H1 (cell line): ENCODE measurements around the gene TXNIP. TPM values are rescaled to one million over a fixed set of nuclear protein-coding genes. Genes with fewer than 3 reads are reported as not detected.
A peak's percentile ranks its signal among the peaks of the same experiment; 100 is the strongest.

Source experiments
- CTCF ChIA-PET: fragments of 300-600 bp; sonication (Branson Sonifier 250); formaldehyde crosslinking; loops from one replicate; lab custom pipeline; 2021; ENCODE audit not compliant: partially characterized antibody; lab: Charles Lee
- POLR2A ChIA-PET: fragments of 300-600 bp; sonication (Branson Sonifier 250); formaldehyde crosslinking; loops from one replicate; lab custom pipeline; 2021; ENCODE audit warnings: inconsistent platforms; ENCODE audit not compliant: partially characterized antibody; lab: Charles Lee
- DNase-seq, 2 experiments: peaks; one replicate each; pipeline versions ENCODE4 v3.0.0 to v3.0.0-alpha.2; 2010 to 2022; ENCODE audit warnings: low spot score in 2 of 2, low read depth in 1 of 2, mixed read lengths in 1 of 2
- FAIRE-seq: peaks from 2 replicates; lab custom pipeline; 2011; peaks lifted over from hg19 to GRCh38; lab: Jason Lieb, UNC
- H2AFZ ChIP-seq: 2 replicates; pipeline ENCODE4 v1.8.1; 2012; ENCODE audit warnings: low read length, inconsistent platforms
- H2AK5ac ChIP-seq: 2 replicates; pipeline ENCODE4 v1.6.1; 2013; ENCODE audit warnings: low read depth, low read length
- H2BK120ac ChIP-seq: replicated peaks from 2 replicates; pipeline ENCODE3; 2013; ENCODE audit warnings: low read depth, low read length, inconsistent platforms
- H2BK12ac ChIP-seq: 2 replicates; pipeline ENCODE4 v1.6.1; 2013; ENCODE audit warnings: low read depth, low read length
- H2BK15ac ChIP-seq: 2 replicates; pipeline ENCODE4 v1.6.1; 2013; ENCODE audit warnings: low read length
- H2BK20ac ChIP-seq: 2 replicates; pipeline ENCODE4 v1.6.1; 2013; ENCODE audit warnings: low read length
- H2BK5ac ChIP-seq: 2 replicates; pipeline ENCODE4 v1.6.1; 2013; ENCODE audit warnings: low read depth, low read length
- H3K14ac ChIP-seq: 2 replicates; pipeline ENCODE4 v1.6.1; 2013; ENCODE audit warnings: inconsistent platforms; ENCODE audit not compliant: insufficient read length
- H3K18ac ChIP-seq: 2 replicates; pipeline ENCODE4 v1.6.1; 2013; ENCODE audit warnings: low read length; ENCODE audit errors: extremely low read depth
- H3K23ac ChIP-seq: 2 replicates; pipeline ENCODE4 v1.6.1; 2013; ENCODE audit warnings: inconsistent platforms; ENCODE audit not compliant: insufficient read length
- H3K23me2 ChIP-seq: 2 replicates; pipeline ENCODE4 v1.6.1; 2013; ENCODE audit warnings: low read depth, low read length
- H3K27ac ChIP-seq: 2 replicates; pipeline ENCODE4 v1.6.1; 2011; ENCODE audit warnings: low read depth, low read length, inconsistent platforms
- H3K27me3 ChIP-seq, 4 experiments: replicated peaks in 1 of 4; 1 replicate in 1 of 4; 2 replicates in 3 of 4; pipeline versions ENCODE4 v1.6.1 to v1.8.1; 2011 to 2013; ENCODE audit warnings: low read length in 3 of 4, mild to moderate bottlenecking in 3 of 4, inconsistent platforms in 2 of 4, mixed read lengths in 2 of 4, moderate library complexity in 1 of 4; ENCODE audit not compliant: control insufficient read depth in 3 of 4, insufficient read depth in 3 of 4; ENCODE audit errors: extremely low read depth in 1 of 4
- H3K36me3 ChIP-seq, 4 experiments: 2 replicates each; pipeline versions ENCODE4 v1.6.1 to v1.8.1; 2011 to 2013; ENCODE audit warnings: mild to moderate bottlenecking in 4 of 4, low read length in 3 of 4, moderate library complexity in 2 of 4, control low read depth in 1 of 4, inconsistent platforms in 1 of 4; ENCODE audit not compliant: insufficient read depth in 4 of 4, control insufficient read depth in 2 of 4
- H3K4ac ChIP-seq: replicated peaks from 2 replicates; pipeline ENCODE3; 2013; ENCODE audit warnings: low read length, low read depth, mixed read lengths, inconsistent platforms; ENCODE audit not compliant: insufficient read length
- H3K4me1 ChIP-seq, 4 experiments: replicated peaks in 1 of 4; 1 replicate in 1 of 4; 2 replicates in 3 of 4; pipeline versions ENCODE4 v1.6.1 to v1.8.1; 2011 to 2013; ENCODE audit warnings: low read length in 3 of 4, inconsistent platforms in 2 of 4, mixed read lengths in 1 of 4; ENCODE audit not compliant: insufficient read depth in 4 of 4, control insufficient read depth in 3 of 4
- H3K4me2 ChIP-seq, 2 experiments: 2 replicates each; pipeline versions ENCODE4 v1.6.1 to v1.8.1; 2011 to 2013; ENCODE audit warnings: low read depth in 2 of 2, low read length in 2 of 2, control low read depth in 1 of 2, inconsistent platforms in 1 of 2, mild to moderate bottlenecking in 1 of 2; ENCODE audit not compliant: insufficient read depth in 1 of 2
- H3K4me3 ChIP-seq, 4 experiments: fragments of 200-600, 300-600 bp in 1 of 4; sonication (generic), shearing (Covaris generic), sonication (Bioruptor Twin) in 1 of 4; 2 replicates each; pipeline versions ENCODE4 v1.5.1 to v1.8.1; 2011 to 2016; ENCODE audit warnings: low read length in 4 of 4, low read depth in 3 of 4, control low read depth in 2 of 4, inconsistent platforms in 2 of 4, mild to moderate bottlenecking in 2 of 4, mixed read lengths in 1 of 4, moderate library complexity in 1 of 4; ENCODE audit not compliant: insufficient read depth in 2 of 4; ENCODE audit errors: extremely low read depth in 1 of 4
- H3K56ac ChIP-seq: replicated peaks from 2 replicates; pipeline ENCODE3; 2013; ENCODE audit warnings: low read depth, mild to moderate bottlenecking, mixed read lengths, low read length, inconsistent platforms; ENCODE audit not compliant: insufficient read length
- H3K79me1 ChIP-seq: 2 replicates; pipeline ENCODE4 v1.6.1; 2013; ENCODE audit warnings: low read depth, low read length, control low read depth
- H3K79me2 ChIP-seq, 2 experiments: 2 replicates each; pipeline versions ENCODE4 v1.6.1 to v1.8.1; 2012 to 2013; ENCODE audit warnings: low read length in 2 of 2, mild to moderate bottlenecking in 2 of 2, inconsistent platforms in 1 of 2; ENCODE audit not compliant: insufficient read depth in 2 of 2, control insufficient read depth in 1 of 2
- H3K9ac ChIP-seq, 4 experiments: replicated peaks in 1 of 4; 1 replicate in 1 of 4; 2 replicates in 3 of 4; pipeline versions ENCODE4 v1.6.1 to v1.8.1; 2011 to 2013; ENCODE audit warnings: low read depth in 3 of 4, low read length in 3 of 4, control low read depth in 2 of 4, mild to moderate bottlenecking in 2 of 4, moderate library complexity in 2 of 4, inconsistent platforms in 1 of 4; ENCODE audit errors: extremely low read depth in 1 of 4
- H3K9me3 ChIP-seq, 2 experiments: 2 replicates each; pipeline versions ENCODE4 v1.6.1 to v1.8.1; 2012 to 2013; ENCODE audit warnings: mild to moderate bottlenecking in 2 of 2, moderate library complexity in 2 of 2, control low read depth in 1 of 2, inconsistent platforms in 1 of 2, low read depth in 1 of 2, low read length in 1 of 2, mixed read lengths in 1 of 2; ENCODE audit not compliant: insufficient read depth in 2 of 2
- H4K20me1 ChIP-seq, 2 experiments: replicated peaks in 1 of 2; 2 replicates each; pipeline versions ENCODE3 to v1.8.1; 2011 to 2013; ENCODE audit warnings: inconsistent platforms in 2 of 2, low read length in 2 of 2, mild to moderate bottlenecking in 1 of 2; ENCODE audit not compliant: insufficient read depth in 2 of 2, control insufficient read depth in 1 of 2
- H4K5ac ChIP-seq: 2 replicates; pipeline ENCODE4 v1.6.1; 2013; ENCODE audit warnings: low read length, low read depth, mixed read lengths, inconsistent platforms; ENCODE audit not compliant: insufficient read length
- H4K8ac ChIP-seq: 2 replicates; pipeline ENCODE4 v1.8.0; 2013; ENCODE audit warnings: mild to moderate bottlenecking, moderate library complexity, low read length, inconsistent platforms; ENCODE audit not compliant: insufficient read depth; ENCODE audit errors: extremely low read depth
- H4K91ac ChIP-seq: replicated peaks from 2 replicates; pipeline ENCODE3; 2013; ENCODE audit warnings: low read length, mixed read lengths, inconsistent platforms; ENCODE audit not compliant: insufficient read length
- CHD1 ChIP-seq: IDR thresholded peaks from 2 replicates; pipeline ENCODE4 v1.6.1; 2012; ENCODE audit warnings: low read depth, low read length, improper control_type of control experiment
- CHD2 ChIP-seq: IDR thresholded peaks from 2 replicates; pipeline ENCODE4 v1.6.1; 2012; ENCODE audit warnings: low read length, improper control_type of control experiment
- EZH2 ChIP-seq: fragments of 200-600 bp; sonication (generic); IDR thresholded peaks from 2 replicates; pipeline ENCODE4 v1.7.1; 2012; ENCODE audit warnings: low read depth, mild to moderate bottlenecking, moderate library complexity, low read length, inconsistent platforms; ENCODE audit not compliant: severe bottlenecking
- NANOG ChIP-seq: IDR thresholded peaks from 2 replicates; pipeline ENCODE4 v1.6.1; 2011; ENCODE audit warnings: low read length, low read depth, mild to moderate bottlenecking, inconsistent platforms; ENCODE audit not compliant: insufficient read depth, poor library complexity, severe bottlenecking
- POLR2AphosphoS5 ChIP-seq: IDR thresholded peaks from 2 replicates; pipeline ENCODE4 v1.6.1; 2011; ENCODE audit warnings: low read depth, low read length
- POU5F1 ChIP-seq: IDR thresholded peaks from 2 replicates; pipeline ENCODE4 v1.6.1; 2011; ENCODE audit warnings: low read depth, mild to moderate bottlenecking, low read length, moderate library complexity
- RFX5 ChIP-seq: IDR thresholded peaks from 2 replicates; pipeline ENCODE4 v1.6.1; 2011; ENCODE audit warnings: low read depth, low read length, improper control_type of control experiment, borderline replicate concordance
- SAP30 ChIP-seq: fragments of 300-600 bp; sonication (generic); IDR thresholded peaks from 2 replicates; pipeline ENCODE4 v1.7.1; 2012; ENCODE audit warnings: low read length, moderate library complexity, mild to moderate bottlenecking, inconsistent platforms; ENCODE audit not compliant: insufficient read depth, insufficient replicate concordance
- SIRT6 ChIP-seq: IDR thresholded peaks from one replicate; pipeline ENCODE4 v1.7.1; 2012; ENCODE audit warnings: low read length, inconsistent platforms
- SP1 ChIP-seq: IDR thresholded peaks from 2 replicates; pipeline ENCODE4 v1.6.1; 2011; ENCODE audit warnings: low read depth, low read length
- SRF ChIP-seq: IDR thresholded peaks from 2 replicates; pipeline ENCODE4 v1.6.1; 2011; ENCODE audit warnings: mild to moderate bottlenecking, low read depth, low read length, moderate library complexity
- WGBS, 2 experiments: shearing (Covaris generic) in 1 of 2; methylation state at CpG; one replicate each; pipeline versions ENCODE4 v1.1.6 to v1.1.7; 2013 to 2015; ENCODE audit warnings: low lambda C conversion rate in 2 of 2, mixed read lengths in 2 of 2, inconsistent platforms in 1 of 2, low coverage in 1 of 2, missing lambda C conversion rate in 1 of 2; ENCODE audit not compliant: insufficient replicate concordance in 2 of 2, insufficient coverage in 1 of 2, insufficient read length in 1 of 2; ENCODE audit errors: extremely low coverage in 1 of 2, missing lambda C conversion rate in 1 of 2; 5-methylcytosine and 5-hydroxymethylcytosine counted together
- polyA plus RNA-seq, 7 experiments: library from polyadenylated mRNA; depleted of rRNA in 3 of 7; stranded (reverse) in 5 of 7; unstranded in 2 of 7; fragments of >200 nt in 5 of 7; fragments of 200-250 nt in 2 of 7; gene quantifications; 1 replicate in 5 of 7; 2 replicates in 1 of 7; 4 replicates in 1 of 7; pipeline versions ENCODE4 v1.2.1 to v1.2.3, GENCODE V29; 2011 to 2013; ENCODE audit warnings: missing spikeins in 2 of 7, mixed read lengths in 2 of 7
- total RNA-seq: library from RNA; stranded (reverse); fragmentation: NEBNext Ultra II Directional; extraction: Animal tissue kit (Norgen Biotek cat#: 25700); gene quantifications from 2 replicates; pipeline ENCODE4 v1.2.1, GENCODE V29; 2021

TXNIP gene
- total and polyA plus RNA-seq, 2 of the 8 experiments (the other 6 are each of a cell fraction or from before 2014, with no cell fraction given), result 12.3 to 56.8 TPM

DNA sequence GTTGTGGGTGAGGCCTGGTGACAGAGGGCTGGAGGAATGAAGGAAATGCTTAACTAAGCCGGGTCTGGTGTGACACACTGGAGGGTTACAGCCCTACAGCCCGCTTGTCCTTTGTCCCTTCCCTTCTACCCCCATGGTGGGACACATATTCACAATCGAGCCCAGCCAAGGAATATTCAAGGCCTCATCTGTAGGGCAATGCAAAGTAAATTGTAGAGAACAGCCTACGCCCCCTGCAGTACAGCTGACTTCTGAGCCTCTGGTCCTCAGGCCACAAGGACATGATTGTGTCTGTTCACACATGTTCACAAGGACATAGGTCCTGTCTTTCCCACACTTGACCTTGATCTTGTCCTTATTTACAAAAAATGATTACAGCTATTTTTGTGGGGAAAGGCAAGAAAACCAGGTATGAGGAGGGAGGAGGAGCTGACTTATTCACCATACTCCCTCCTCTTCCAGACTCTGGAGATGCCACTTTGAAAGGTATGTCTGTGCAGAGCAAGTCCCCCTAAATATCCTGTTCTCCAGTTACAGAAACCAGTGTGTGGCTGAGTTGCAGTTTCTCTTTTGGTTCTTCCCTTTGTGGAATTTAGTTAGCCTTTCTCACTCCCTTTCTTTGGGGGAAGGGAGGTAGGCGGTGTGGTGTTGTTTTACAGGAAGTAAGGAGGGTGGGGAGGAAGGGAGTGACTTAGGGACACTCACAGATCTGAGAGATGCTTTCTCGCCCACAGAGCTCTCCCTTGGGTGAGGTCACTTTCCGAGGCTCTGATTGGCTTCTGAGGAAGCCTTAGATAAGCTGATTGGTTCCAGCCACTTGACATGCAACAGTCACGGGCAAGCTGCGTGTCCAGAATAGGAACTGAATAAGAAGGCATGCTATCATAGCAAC lies 17.3 kb downstream of the TXNIP start:
- Histone ChIP-seq H2AK5ac (peak overlapping the region; percentile 87; the same call in 1 of the 2 replicates), H3K9ac (peak overlapping the region in 3 of 4 experiments; percentile 27 to 72 (median 68); a peak in 6 of 7 replicates), H2AFZ (peak overlapping the region; percentile 5; the same call in 1 of the 2 replicates), H3K4me3 (peak overlapping the region; percentile 1 to 41 (median 13); a peak in 5 of 8 replicates), H3K18ac (peak overlapping the region; percentile 63), H3K14ac (no peak overlapping the region), H4K8ac (no peak overlapping the region), H3K79me1 (no peaks in the 10 kb centered on the region), H3K56ac (peak overlapping the region; percentile 1), H3K4me1 (peaks cover 4 to 18% (median 13%) of the 10 kb centered on the region in 4 experiments; a peak in 5 of 7 replicates), H3K23ac (no peak overlapping the region), H3K27ac (peak overlapping the region; percentile 89), H2BK5ac (peak overlapping the region; percentile 95), H2BK120ac (peak overlapping the region; percentile 65), H2BK12ac (peak overlapping the region; percentile 96), H3K27me3 (no peaks in the 10 kb centered on the region), H2BK15ac (0 out of 2 replicates have a peak overlapping the region, but pooled peaks have one; percentile 14), H4K20me1 (no peaks in the 10 kb centered on the region), H2BK20ac (peak overlapping the region; percentile 49; the same call in 1 of the 2 replicates), H3K79me2 (no peaks in the 10 kb centered on the region), H3K9me3 (no peaks in the 10 kb centered on the region), H3K36me3 (no peaks in the 10 kb centered on the region), H3K4me2 (peak overlapping the region; percentile 62 to 72), H3K23me2 (peaks cover 3% of the 10 kb centered on the region; the same call in 1 of the 2 replicates), H4K91ac (peak overlapping the region; percentile 87), H4K5ac (peak overlapping the region; percentile 46), H3K4ac (no peak overlapping the region)
- CTCF ChIA-PET, result interaction anchor here (0.6 to 8.7 kb wide), 17 partner anchors 10 to 270 kb away, joined by 3 to 152 read pairs (median 6); partner anchors contain the start of genes ANKRD34A, HJV, NUDT17 and PIAS3
- WGBS, 2 experiments, result 8% methylated on average over 9 of the region's 9 CpGs; no CpG with 5 or more reads in 1 of the 2 experiments
- POLR2A ChIA-PET, result interaction anchor here (0.6 to 13.7 kb wide), 14 partner anchors 14 to 73 kb away, joined by 3 to 218 read pairs (median 4); partner anchors contain the start of genes ANKRD34A, POLR3GL, RBM8A and TXNIP
- peak; percentile 67 to 90 for DNase-seq
- peak; percentile 81 for FAIRE-seq
- no peak for TF ChIP-seq RFX5
- TF ChIP-seq EZH2, result no peak
- peak; percentile 29; the same call in 1 of the 2 replicates for TF ChIP-seq POLR2AphosphoS5
- no peak for TF ChIP-seq SRF
- no peak; the same call in 1 of the 2 replicates for TF ChIP-seq CHD2
- no peak for TF ChIP-seq POU5F1
- TF ChIP-seq NANOG, result no peak
- no peak for TF ChIP-seq CHD1
- no peak for TF ChIP-seq SAP30
- TF ChIP-seq SIRT6, result no peak
- peak; percentile 82 for TF ChIP-seq SP1
